Activated CD4-positive, alpha-beta memory T cell treated with anti-CD3 and anti-CD28 coated beads for 36 hours (primary cell): Measurements from ENCODE around the gene SLC2A11. TPM values are rescaled to one million over a fixed set of nuclear protein-coding genes. Genes with fewer than 3 reads are reported as not detected.

Experiments
- CTCF ChIA-PET: fragments of 350-600 bp; sonication (Branson Sonifier 250); formaldehyde crosslinking; loops from one replicate; lab custom pipeline; 2021; ENCODE audit warnings: antibody characterized with exemption, inconsistent platforms; lab: Charles Lee
- POLR2A ChIA-PET: fragments of 350-600 bp; sonication (Branson Sonifier 250); formaldehyde crosslinking; loops from one replicate; lab custom pipeline; 2021; ENCODE audit warnings: antibody characterized with exemption; lab: Charles Lee
- DNase-seq: peaks from one replicate; pipeline ENCODE4 v3.0.0-alpha.2; 2020
- H3K27ac Mint-ChIP-seq: one replicate; pipeline ENCODE4 v1.8.0; 2021; ENCODE audit warnings: mixed read lengths
- H3K27me3 Mint-ChIP-seq: one replicate; pipeline ENCODE4 v1.8.0; 2021; ENCODE audit warnings: mixed read lengths
- H3K36me3 Mint-ChIP-seq: one replicate; pipeline ENCODE4 v1.8.0; 2021; ENCODE audit warnings: mixed read lengths
- H3K4me1 Mint-ChIP-seq: one replicate; pipeline ENCODE4 v1.8.0; 2021; ENCODE audit warnings: low read depth, mixed read lengths
- H3K4me3 Mint-ChIP-seq: one replicate; pipeline ENCODE4 v1.8.0; 2021; ENCODE audit warnings: mild to moderate bottlenecking, mixed read lengths
- H3K9me3 Mint-ChIP-seq: one replicate; pipeline ENCODE4 v1.8.0; 2021; ENCODE audit warnings: mixed read lengths
- intact Hi-C: fragments of 100-400 bp; cut with micrococcal nuclease; formaldehyde crosslinking; loops from one replicate; pipeline ENCODE4 v1.15.1; 2023
- total RNA-seq, 2 experiments: library from RNA; stranded (reverse); gene quantifications; one replicate each; pipeline ENCODE4 v1.2.3, GENCODE V29; 2021

Gene SLC2A11
- total RNA-seq, 2 experiments from 2014 or later, result 6.8 to 8.9 TPM

GRCh38 chr22:23825246-23825905 is 32.3 kb upstream of the SLC2A11 start:
- ChIA-PET CTCF (interaction anchor here (1.1 kb wide), 1 partner anchor 18 kb away, joined by 6 read pairs; no protein-coding TSS in a partner anchor), POLR2A (no interaction called here)
- no peaks in the 10 kb centered on the region for H3K9me3 Mint-ChIP-seq
- no peak for DNase-seq
- intact Hi-C loops, result no loop called here
- peaks cover 25% of the 10 kb centered on the region for H3K36me3 Mint-ChIP-seq
- no peak overlapping the region for H3K4me3 Mint-ChIP-seq
- H3K27me3 Mint-ChIP-seq, result no peaks in the 10 kb centered on the region
- peaks cover 6% of the 10 kb centered on the region for H3K4me1 Mint-ChIP-seq
- H3K27ac Mint-ChIP-seq, result peak overlapping the region; percentile 66

DNA sequence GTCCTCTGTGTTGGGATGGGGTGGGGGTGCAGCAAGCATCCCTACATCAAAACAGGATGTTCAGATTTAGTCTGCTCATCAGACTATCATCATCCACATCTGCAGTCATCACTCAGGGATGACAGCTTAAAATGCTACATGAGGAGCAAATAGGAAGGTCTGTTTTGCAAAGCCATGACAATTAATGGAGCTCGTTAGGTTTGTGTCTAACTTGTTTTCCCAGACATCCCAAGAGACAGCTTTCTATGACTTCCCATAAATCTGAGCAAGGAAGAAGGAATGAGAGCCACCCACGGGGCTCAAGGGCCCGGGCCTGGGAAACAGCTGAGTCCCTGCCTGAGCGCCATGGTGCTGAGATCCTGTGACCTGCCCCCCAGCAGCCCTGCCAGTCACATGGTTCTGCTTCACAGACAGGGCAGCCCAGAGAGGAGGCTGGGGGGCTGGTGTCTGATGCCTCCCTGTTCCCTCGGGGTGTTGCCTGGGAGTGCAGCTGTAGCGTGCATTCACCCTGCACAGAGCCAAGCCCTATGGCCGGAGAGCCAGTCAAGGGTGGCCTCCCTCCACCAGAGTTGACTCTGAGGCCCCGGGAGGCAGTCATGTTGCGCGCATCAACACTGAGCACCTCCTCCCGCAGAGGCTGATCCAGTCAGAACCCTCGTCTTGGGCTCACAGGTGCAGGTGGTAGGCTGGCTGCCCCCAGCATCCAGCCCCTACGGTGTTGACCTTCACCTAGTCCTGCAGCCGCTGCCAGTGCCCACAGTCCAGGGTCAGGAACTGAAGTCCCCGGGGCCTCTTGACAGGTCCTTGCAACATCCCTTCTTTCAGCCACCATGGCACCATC is 30.9 kb upstream of the SLC2A11 start:
- ChIA-PET POLR2A (no interaction called here), CTCF (no interaction called here)
- H3K27me3 Mint-ChIP-seq, result no peaks in the 10 kb centered on the region
- peak overlapping the region; percentile 54 for H3K27ac Mint-ChIP-seq
- intact Hi-C loops, result no loop called here
- no peak overlapping the region for H3K4me3 Mint-ChIP-seq
- H3K4me1 Mint-ChIP-seq, result no peaks in the 10 kb centered on the region
- DNase-seq, result no peak
- H3K36me3 Mint-ChIP-seq, result peaks cover 28% of the 10 kb centered on the region
- no peaks in the 10 kb centered on the region for H3K9me3 Mint-ChIP-seq

GRCh38 chr22:23827351-23827995 is 30.2 kb upstream of the SLC2A11 start:
- CTCF ChIA-PET, result no interaction called here
- Mint-ChIP-seq H3K27me3 (no peaks in the 10 kb centered on the region), H3K4me1 (no peaks in the 10 kb centered on the region), H3K9me3 (no peaks in the 10 kb centered on the region), H3K4me3 (no peak overlapping the region), H3K27ac (no peak overlapping the region), H3K36me3 (peaks cover 24% of the 10 kb centered on the region)
- DNase-seq, result no peak
- intact Hi-C loops, result no loop called here
- POLR2A ChIA-PET, result no interaction called here

- Mint-ChIP-seq H3K4me1 (no peaks in the 10 kb centered on the region), H3K36me3 (peaks cover 20% of the 10 kb centered on the region), H3K27me3 (no peaks in the 10 kb centered on the region), H3K9me3 (no peaks in the 10 kb centered on the region), H3K4me3 (no peak overlapping the region), H3K27ac (no peak overlapping the region)
- intact Hi-C loops, result no loop called here
- no peak for DNase-seq
- ChIA-PET CTCF (interaction anchor here (1.2 kb wide), 1 partner anchor 20 kb away, joined by 5 read pairs; no protein-coding TSS in a partner anchor), POLR2A (no interaction called here)
Measured at GRCh38 chr22:23828800-23829680, 28.6 kb upstream of the SLC2A11 start.

DNA sequence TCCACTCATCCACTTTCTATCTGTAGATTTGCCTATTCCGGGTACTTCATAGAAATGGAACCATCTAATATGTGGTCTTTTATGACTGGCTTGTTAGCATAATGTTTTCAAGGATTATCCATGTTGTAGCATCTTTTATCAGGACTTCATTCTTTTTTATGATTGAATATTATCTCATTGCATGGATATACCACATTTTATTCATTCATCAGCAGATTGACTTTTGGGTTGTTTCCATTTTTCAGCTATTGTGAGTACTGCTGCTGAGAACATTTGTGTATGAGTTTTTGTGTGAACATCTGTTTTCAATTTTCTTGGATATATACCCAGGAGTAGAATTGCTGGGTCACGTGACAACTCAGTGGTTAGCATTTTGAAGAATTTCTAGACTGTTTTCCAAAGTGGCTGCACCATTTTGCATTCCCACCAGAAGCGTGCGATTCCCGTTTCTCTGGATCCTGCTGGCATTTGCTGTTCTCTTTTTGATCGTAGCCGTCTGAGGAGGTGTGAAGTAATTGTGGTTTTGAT is 27.8 kb upstream of the SLC2A11 start:
- no peaks in the 10 kb centered on the region for H3K27me3 Mint-ChIP-seq
- peaks cover 18% of the 10 kb centered on the region for H3K36me3 Mint-ChIP-seq
- DNase-seq, result no peak
- POLR2A ChIA-PET, result no interaction called here
- no peaks in the 10 kb centered on the region for H3K9me3 Mint-ChIP-seq
- intact Hi-C loops, result no loop called here
- H3K4me3 Mint-ChIP-seq, result no peak overlapping the region
- CTCF ChIA-PET, result interaction anchor here (1.2 kb wide), 1 partner anchor 19 kb away, joined by 5 read pairs; no protein-coding TSS in a partner anchor
- H3K4me1 Mint-ChIP-seq, result no peaks in the 10 kb centered on the region
- H3K27ac Mint-ChIP-seq, result no peak overlapping the region

DNA sequence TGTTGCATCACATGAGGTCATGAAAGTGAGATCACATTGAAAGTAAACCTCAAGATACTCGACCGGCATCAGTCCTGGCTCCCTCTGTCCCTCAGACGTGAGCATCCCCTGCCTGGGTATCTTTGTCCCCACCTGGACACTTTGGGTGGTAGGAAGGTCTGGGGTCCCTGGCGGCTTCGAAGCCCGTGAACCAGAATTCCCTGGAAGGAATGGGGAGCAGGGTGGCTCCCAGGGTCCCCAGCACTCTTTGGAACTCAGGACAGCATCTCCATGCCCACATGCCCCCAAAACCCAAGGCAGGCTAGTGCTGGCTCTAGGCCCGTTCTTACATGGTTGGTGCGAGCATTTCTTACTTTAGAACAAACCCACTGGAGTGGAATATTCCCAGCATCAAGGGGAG is 26.4 kb upstream of the SLC2A11 start:
- ChIA-PET CTCF (no interaction called here), POLR2A (no interaction called here)
- Mint-ChIP-seq H3K4me1 (no peaks in the 10 kb centered on the region), H3K4me3 (no peak overlapping the region), H3K36me3 (peaks cover 11% of the 10 kb centered on the region), H3K9me3 (no peaks in the 10 kb centered on the region), H3K27me3 (no peaks in the 10 kb centered on the region), H3K27ac (no peak overlapping the region)
- DNase-seq, result no peak
- intact Hi-C loops, result no loop called here

- CTCF ChIA-PET, result no interaction called here
- Mint-ChIP-seq H3K9me3 (no peaks in the 10 kb centered on the region), H3K27me3 (no peaks in the 10 kb centered on the region), H3K4me3 (no peak overlapping the region), H3K27ac (no peak overlapping the region), H3K4me1 (no peaks in the 10 kb centered on the region), H3K36me3 (peaks cover 8% of the 10 kb centered on the region)
- DNase-seq, result no peak
- intact Hi-C loops, result no loop called here
- POLR2A ChIA-PET, result no interaction called here
Measured at GRCh38 chr22:23831781-23832180, 25.9 kb upstream of the SLC2A11 start.

GRCh38 chr22:23832226-23833016 is 25.3 kb upstream of the SLC2A11 start:
- no peak overlapping the region for H3K27ac Mint-ChIP-seq

DNA sequence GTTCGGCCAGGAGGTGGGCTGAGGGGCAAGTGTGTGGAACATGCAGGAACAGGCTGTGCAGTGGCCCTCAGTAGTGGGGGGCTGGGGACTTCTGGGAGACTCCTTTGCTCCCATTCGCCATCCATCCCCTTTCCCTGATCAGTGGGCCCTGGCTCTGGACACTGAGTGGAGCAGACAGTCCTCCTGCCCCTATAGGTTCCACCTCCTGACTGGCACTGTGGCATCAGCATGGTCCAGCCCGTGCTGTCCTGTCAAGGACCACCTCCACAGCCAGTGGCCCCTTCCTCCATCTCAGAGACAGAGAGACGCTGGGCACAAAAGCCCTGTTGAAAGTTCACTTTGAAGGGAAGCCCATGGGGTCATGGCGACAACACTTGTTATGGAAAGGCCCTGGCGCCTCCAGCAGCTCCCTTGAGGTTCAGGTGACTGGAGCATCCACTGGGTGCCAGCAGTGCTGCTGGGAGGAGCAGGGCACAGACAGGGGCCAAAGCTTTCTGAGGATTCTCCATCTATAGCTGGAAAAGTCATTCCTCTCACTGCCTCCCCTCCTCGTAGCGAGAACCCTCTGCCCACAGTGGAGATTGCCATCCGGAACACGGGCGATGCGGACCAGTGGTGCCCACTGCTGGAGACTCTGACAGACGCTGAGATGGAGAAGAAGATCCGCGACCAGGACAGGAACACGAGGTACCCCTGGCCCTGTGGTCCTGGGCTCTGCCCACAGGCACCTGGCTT is 24.5 kb upstream of the SLC2A11 start:
- H3K4me1 Mint-ChIP-seq, result peaks cover 8% of the 10 kb centered on the region
- ChIA-PET CTCF (interaction anchor here (1.0 kb wide), 1 partner anchor 18 kb away, joined by 4 read pairs; no protein-coding TSS in a partner anchor), POLR2A (no interaction called here)
- intact Hi-C loops, result no loop called here
- no peak overlapping the region for H3K27ac Mint-ChIP-seq
- no peak overlapping the region for H3K4me3 Mint-ChIP-seq
- H3K27me3 Mint-ChIP-seq, result no peaks in the 10 kb centered on the region
- H3K9me3 Mint-ChIP-seq, result no peaks in the 10 kb centered on the region
- DNase-seq, result no peak
- H3K36me3 Mint-ChIP-seq, result peaks cover 6% of the 10 kb centered on the region

More at GRCh38 chr22:23832226-23833016, 25.3 kb upstream of the SLC2A11 start:
- no peak for DNase-seq
- H3K36me3 Mint-ChIP-seq, result peaks cover 7% of the 10 kb centered on the region
- intact Hi-C loops, result no loop called here
- ChIA-PET CTCF (no interaction called here), POLR2A (no interaction called here)
- H3K27me3 Mint-ChIP-seq, result no peaks in the 10 kb centered on the region
- no peaks in the 10 kb centered on the region for H3K9me3 Mint-ChIP-seq
- H3K4me3 Mint-ChIP-seq, result no peak overlapping the region
- peaks cover 3% of the 10 kb centered on the region for H3K4me1 Mint-ChIP-seq

DNA sequence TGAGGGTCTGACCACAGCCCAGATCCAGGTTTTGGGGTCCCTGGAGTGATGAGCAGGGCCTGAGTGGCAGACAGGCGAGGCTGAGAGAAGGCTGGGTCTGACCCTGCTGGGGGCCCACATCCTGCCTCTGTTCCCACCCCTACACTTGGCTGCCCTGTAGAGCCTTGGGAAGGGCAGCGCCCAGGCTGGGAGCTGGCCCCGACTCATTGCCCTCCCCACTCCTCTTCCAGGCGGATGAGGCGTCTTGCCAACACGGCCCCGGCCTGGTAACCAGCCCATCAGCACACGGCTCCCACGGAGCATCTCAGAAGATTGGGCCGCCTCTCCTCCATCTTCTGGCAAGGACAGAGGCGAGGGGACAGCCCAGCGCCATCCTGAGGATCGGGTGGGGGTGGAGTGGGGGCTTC is 23.8 kb upstream of the SLC2A11 start:
- peaks cover 8% of the 10 kb centered on the region for H3K36me3 Mint-ChIP-seq
- H3K27ac Mint-ChIP-seq, result no peak overlapping the region
- DNase-seq, result no peak
- no peak overlapping the region for H3K4me3 Mint-ChIP-seq
- no peaks in the 10 kb centered on the region for H3K27me3 Mint-ChIP-seq
- POLR2A ChIA-PET, result no interaction called here
- H3K4me1 Mint-ChIP-seq, result peaks cover 14% of the 10 kb centered on the region
- H3K9me3 Mint-ChIP-seq, result no peaks in the 10 kb centered on the region
- CTCF ChIA-PET, result interaction anchor here (1.0 kb wide), 1 partner anchor 17 kb away, joined by 4 read pairs; no protein-coding TSS in a partner anchor
- intact Hi-C loops, result no loop called here
